GM23338 (cell line): ENCODE measurements around the gene MAPT. TPM values are rescaled to one million over a fixed set of nuclear protein-coding genes. Genes with fewer than 3 reads are reported as not detected.

Experiments used
- ATAC-seq: fragments of 200-7000 bp; cut with Tn5 transposase; 3 replicates; pipeline ENCODE4 v1.9.1; 2020
- DNase-seq: peaks from one replicate; pipeline ENCODE4 v3.0.0-alpha.2; 2015; ENCODE audit warnings: low spot score
- H2AFZ ChIP-seq: fragments of 200-600 bp; sonication (generic); 2 replicates; pipeline ENCODE4 v1.8.0; 2016; ENCODE audit warnings: antibody characterized with exemption, mild to moderate bottlenecking, moderate library complexity
- H3F3A ChIP-seq: fragments of 200-600 bp; sonication (generic); replicated peaks from 2 replicates; pipeline ENCODE4 v1.8.0; 2017; ENCODE audit warnings: antibody characterized with exemption, mixed run types, low read depth
- H3K27ac ChIP-seq: fragments of 200-600 bp; sonication (generic); 2 replicates; pipeline ENCODE4 v1.6.1; 2016; ENCODE audit warnings: low read depth
- H3K27me3 ChIP-seq: fragments of 200-600 bp; sonication (generic); 2 replicates; pipeline ENCODE4 v1.8.0; 2016; ENCODE audit warnings: mild to moderate bottlenecking, mixed run types, moderate library complexity; ENCODE audit not compliant: insufficient read depth
- H3K36me3 ChIP-seq: fragments of 200-600 bp; sonication (generic); 2 replicates; pipeline ENCODE4 v1.8.0; 2016; ENCODE audit warnings: mild to moderate bottlenecking; ENCODE audit not compliant: insufficient read depth
- H3K4me1 ChIP-seq: fragments of 200-600 bp; sonication (generic); 2 replicates; pipeline ENCODE4 v1.8.0; 2016; ENCODE audit warnings: mild to moderate bottlenecking, moderate library complexity; ENCODE audit not compliant: insufficient read depth
- H3K4me2 ChIP-seq: fragments of 200-600 bp; sonication (generic); 2 replicates; pipeline ENCODE4 v1.7.1; 2017; ENCODE audit warnings: mixed run types
- H3K4me3 ChIP-seq: fragments of 200-600 bp; sonication (generic); 2 replicates; pipeline ENCODE4 v1.6.1; 2016; ENCODE audit warnings: mixed run types
- H3K79me2 ChIP-seq: fragments of 200-600 bp; sonication (generic); replicated peaks from 2 replicates; pipeline ENCODE4 v1.8.0; 2017; ENCODE audit warnings: mild to moderate bottlenecking; ENCODE audit not compliant: insufficient read depth
- H3K9me2 ChIP-seq: fragments of 200-600 bp; sonication (generic); 2 replicates; pipeline ENCODE4 v1.8.0; 2017; ENCODE audit not compliant: insufficient read depth
- H4K20me1 ChIP-seq: fragments of 200-600 bp; sonication (generic); replicated peaks from 2 replicates; pipeline ENCODE4 v1.8.0; 2017; ENCODE audit warnings: mild to moderate bottlenecking; ENCODE audit not compliant: insufficient read depth
- H3K27ac Mint-ChIP-seq: 2 replicates; pipeline ENCODE4 v1.8.0; 2020; ENCODE audit warnings: inconsistent platforms, mild to moderate bottlenecking, moderate library complexity, mixed read lengths
- H3K27me3 Mint-ChIP-seq: 3 replicates; pipeline ENCODE4 v1.8.0; 2022; ENCODE audit warnings: low read depth, mild to moderate bottlenecking, moderate library complexity, mixed read lengths, inconsistent platforms; ENCODE audit not compliant: insufficient read depth, poor library complexity
- H3K36me3 Mint-ChIP-seq: 3 replicates; pipeline ENCODE4 v1.8.0; 2021; ENCODE audit warnings: low read depth, mild to moderate bottlenecking, inconsistent platforms, moderate library complexity, mixed read lengths
- H3K4me1 Mint-ChIP-seq: 3 replicates; pipeline ENCODE4 v1.8.0; 2020; ENCODE audit warnings: mild to moderate bottlenecking, inconsistent platforms, mixed read lengths
- H3K4me3 Mint-ChIP-seq: 3 replicates; pipeline ENCODE4 v1.8.0; 2021; ENCODE audit warnings: moderate library complexity, mild to moderate bottlenecking, inconsistent platforms, mixed read lengths
- H3K9me3 Mint-ChIP-seq: 3 replicates; pipeline ENCODE4 v1.8.0; 2020; ENCODE audit warnings: moderate library complexity, mild to moderate bottlenecking, inconsistent platforms, mixed read lengths
- CREB1 ChIP-seq: fragments of 250-450 bp; sonication (Bioruptor Pico); IDR thresholded peaks from 2 replicates; pipeline ENCODE4 v1.5.0; 2020; ENCODE audit warnings: low read depth, mild to moderate bottlenecking, moderate library complexity
- EZH2 ChIP-seq: fragments of 200-600 bp; sonication (generic); IDR thresholded peaks from one replicate; pipeline ENCODE4 v1.8.0; 2017; ENCODE audit warnings: antibody characterized with exemption, mild to moderate bottlenecking, low read depth; ENCODE audit not compliant: unreplicated experiment
- EZH2phosphoT487 ChIP-seq: fragments of 200-600 bp; sonication (generic); IDR thresholded peaks from one replicate; pipeline ENCODE4 v1.8.1; 2018; ENCODE audit warnings: antibody characterized with exemption; ENCODE audit not compliant: unreplicated experiment
- JUNB ChIP-seq: IDR thresholded peaks from one replicate; pipeline ENCODE4 v1.6.1; 2016; ENCODE audit warnings: antibody characterized with exemption; ENCODE audit not compliant: unreplicated experiment
- ZNF114 ChIP-seq: fragments of 250-450 bp; sonication (Bioruptor Pico); IDR thresholded peaks from 2 replicates; pipeline ENCODE4 v1.5.0; 2020; ENCODE audit warnings: mild to moderate bottlenecking, moderate library complexity
- ZNF331 ChIP-seq: fragments of 250-450 bp; sonication (Bioruptor Pico); IDR thresholded peaks from 2 replicates; pipeline ENCODE4 v1.5.0; 2020; ENCODE audit warnings: low read depth, mild to moderate bottlenecking, moderate library complexity
- polyA plus RNA-seq: library from polyadenylated mRNA; unstranded; fragments of >200 nt; fragmentation: Nextera tagmentation; extraction: Ambion mirVana; gene quantifications from 2 replicates; pipeline ENCODE4 v1.2.1, GENCODE V29; 2016
- total RNA-seq: library from RNA; depleted of rRNA; stranded (reverse); fragments of >200 nt; shearing (Covaris generic); gene quantifications from 2 replicates; pipeline ENCODE4 v1.2.3, GENCODE V29; 2014
- TF ChIP-seq, protein P1 (sequence below): IDR thresholded peaks from one replicate; pipeline ENCODE4 v1.6.1; 2018; ENCODE audit warnings: antibody characterized with exemption; ENCODE audit not compliant: unreplicated experiment
- TF ChIP-seq, protein P2 (sequence below): IDR thresholded peaks from 2 replicates; pipeline ENCODE4 v1.6.1; 2016; ENCODE audit warnings: antibody characterized with exemption
- TF ChIP-seq, protein P3 (sequence below), 2 experiments: fragments of 200-600 bp in 1 of 2; sonication (generic) in 1 of 2; conservative IDR thresholded peaks; 2 replicates each; pipeline versions ENCODE4 v1.5.1 to v1.6.1; 2016 to 2017; ENCODE audit warnings: antibody characterized with exemption in 2 of 2, low read depth in 2 of 2, mild to moderate bottlenecking in 2 of 2, moderate library complexity in 1 of 2
- TF ChIP-seq, protein P4 (sequence below): fragments of 250-450 bp; sonication (Bioruptor Pico); IDR thresholded peaks from 2 replicates; pipeline ENCODE4 v1.5.0; 2020; ENCODE audit warnings: mild to moderate bottlenecking, moderate library complexity

Gene MAPT
- total and polyA plus RNA-seq, 2 experiments from 2014 or later, result 1.1 to 2.1 TPM

DNA sequence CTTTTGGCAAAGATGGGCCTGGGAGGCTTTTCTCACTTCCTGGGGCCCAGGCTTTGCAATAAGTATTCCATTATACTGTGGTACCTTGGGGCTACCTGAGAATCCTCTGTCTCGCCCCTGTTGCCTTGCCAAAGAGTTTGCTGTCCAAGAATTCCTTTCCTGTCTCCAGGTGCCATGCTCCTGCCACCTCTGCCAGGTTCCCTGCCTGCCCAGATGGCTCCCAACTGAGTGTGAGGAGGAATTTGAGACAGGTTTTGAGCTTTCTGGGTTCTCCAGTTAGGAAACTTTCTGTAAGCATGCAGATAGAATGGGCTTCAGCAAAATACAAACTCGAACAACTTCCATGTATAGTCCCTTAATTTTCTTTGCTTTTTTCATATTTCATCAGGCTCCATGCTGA lies 5.8 kb downstream of the MAPT start:
- DNase-seq (no peak), ATAC-seq (no peak)
- Mint-ChIP-seq H3K36me3 (no peaks in the 10 kb centered on the region), H3K27ac (no peak overlapping the region), H3K9me3 (no peaks in the 10 kb centered on the region), H3K4me1 (peaks cover 14% of the 10 kb centered on the region), H3K4me3 (no peak overlapping the region), H3K27me3 (peaks cover 55% of the 10 kb centered on the region)
- TF ChIP-seq EZH2phosphoT487 (no peak), JUNB (no peak), ZNF331 (CRISPR knock-in tag) (no peak), EZH2 (no peak), CREB1 (CRISPR knock-in tag) (no peak), ZNF114 (no peak)
- TF ChIP-seq, protein P1, sequence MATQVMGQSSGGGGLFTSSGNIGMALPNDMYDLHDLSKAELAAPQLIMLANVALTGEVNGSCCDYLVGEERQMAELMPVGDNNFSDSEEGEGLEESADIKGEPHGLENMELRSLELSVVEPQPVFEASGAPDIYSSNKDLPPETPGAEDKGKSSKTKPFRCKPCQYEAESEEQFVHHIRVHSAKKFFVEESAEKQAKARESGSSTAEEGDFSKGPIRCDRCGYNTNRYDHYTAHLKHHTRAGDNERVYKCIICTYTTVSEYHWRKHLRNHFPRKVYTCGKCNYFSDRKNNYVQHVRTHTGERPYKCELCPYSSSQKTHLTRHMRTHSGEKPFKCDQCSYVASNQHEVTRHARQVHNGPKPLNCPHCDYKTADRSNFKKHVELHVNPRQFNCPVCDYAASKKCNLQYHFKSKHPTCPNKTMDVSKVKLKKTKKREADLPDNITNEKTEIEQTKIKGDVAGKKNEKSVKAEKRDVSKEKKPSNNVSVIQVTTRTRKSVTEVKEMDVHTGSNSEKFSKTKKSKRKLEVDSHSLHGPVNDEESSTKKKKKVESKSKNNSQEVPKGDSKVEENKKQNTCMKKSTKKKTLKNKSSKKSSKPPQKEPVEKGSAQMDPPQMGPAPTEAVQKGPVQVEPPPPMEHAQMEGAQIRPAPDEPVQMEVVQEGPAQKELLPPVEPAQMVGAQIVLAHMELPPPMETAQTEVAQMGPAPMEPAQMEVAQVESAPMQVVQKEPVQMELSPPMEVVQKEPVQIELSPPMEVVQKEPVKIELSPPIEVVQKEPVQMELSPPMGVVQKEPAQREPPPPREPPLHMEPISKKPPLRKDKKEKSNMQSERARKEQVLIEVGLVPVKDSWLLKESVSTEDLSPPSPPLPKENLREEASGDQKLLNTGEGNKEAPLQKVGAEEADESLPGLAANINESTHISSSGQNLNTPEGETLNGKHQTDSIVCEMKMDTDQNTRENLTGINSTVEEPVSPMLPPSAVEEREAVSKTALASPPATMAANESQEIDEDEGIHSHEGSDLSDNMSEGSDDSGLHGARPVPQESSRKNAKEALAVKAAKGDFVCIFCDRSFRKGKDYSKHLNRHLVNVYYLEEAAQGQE, result no peak
- TF ChIP-seq, protein P2, sequence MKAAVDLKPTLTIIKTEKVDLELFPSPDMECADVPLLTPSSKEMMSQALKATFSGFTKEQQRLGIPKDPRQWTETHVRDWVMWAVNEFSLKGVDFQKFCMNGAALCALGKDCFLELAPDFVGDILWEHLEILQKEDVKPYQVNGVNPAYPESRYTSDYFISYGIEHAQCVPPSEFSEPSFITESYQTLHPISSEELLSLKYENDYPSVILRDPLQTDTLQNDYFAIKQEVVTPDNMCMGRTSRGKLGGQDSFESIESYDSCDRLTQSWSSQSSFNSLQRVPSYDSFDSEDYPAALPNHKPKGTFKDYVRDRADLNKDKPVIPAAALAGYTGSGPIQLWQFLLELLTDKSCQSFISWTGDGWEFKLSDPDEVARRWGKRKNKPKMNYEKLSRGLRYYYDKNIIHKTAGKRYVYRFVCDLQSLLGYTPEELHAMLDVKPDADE, result no peak
- TF ChIP-seq, protein P3, sequence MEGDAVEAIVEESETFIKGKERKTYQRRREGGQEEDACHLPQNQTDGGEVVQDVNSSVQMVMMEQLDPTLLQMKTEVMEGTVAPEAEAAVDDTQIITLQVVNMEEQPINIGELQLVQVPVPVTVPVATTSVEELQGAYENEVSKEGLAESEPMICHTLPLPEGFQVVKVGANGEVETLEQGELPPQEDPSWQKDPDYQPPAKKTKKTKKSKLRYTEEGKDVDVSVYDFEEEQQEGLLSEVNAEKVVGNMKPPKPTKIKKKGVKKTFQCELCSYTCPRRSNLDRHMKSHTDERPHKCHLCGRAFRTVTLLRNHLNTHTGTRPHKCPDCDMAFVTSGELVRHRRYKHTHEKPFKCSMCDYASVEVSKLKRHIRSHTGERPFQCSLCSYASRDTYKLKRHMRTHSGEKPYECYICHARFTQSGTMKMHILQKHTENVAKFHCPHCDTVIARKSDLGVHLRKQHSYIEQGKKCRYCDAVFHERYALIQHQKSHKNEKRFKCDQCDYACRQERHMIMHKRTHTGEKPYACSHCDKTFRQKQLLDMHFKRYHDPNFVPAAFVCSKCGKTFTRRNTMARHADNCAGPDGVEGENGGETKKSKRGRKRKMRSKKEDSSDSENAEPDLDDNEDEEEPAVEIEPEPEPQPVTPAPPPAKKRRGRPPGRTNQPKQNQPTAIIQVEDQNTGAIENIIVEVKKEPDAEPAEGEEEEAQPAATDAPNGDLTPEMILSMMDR (conservative IDR thresholded peaks at IDR 0.05; ENCODE audit: low read depth in 2 of 2), result no peak
- TF ChIP-seq, protein P4, sequence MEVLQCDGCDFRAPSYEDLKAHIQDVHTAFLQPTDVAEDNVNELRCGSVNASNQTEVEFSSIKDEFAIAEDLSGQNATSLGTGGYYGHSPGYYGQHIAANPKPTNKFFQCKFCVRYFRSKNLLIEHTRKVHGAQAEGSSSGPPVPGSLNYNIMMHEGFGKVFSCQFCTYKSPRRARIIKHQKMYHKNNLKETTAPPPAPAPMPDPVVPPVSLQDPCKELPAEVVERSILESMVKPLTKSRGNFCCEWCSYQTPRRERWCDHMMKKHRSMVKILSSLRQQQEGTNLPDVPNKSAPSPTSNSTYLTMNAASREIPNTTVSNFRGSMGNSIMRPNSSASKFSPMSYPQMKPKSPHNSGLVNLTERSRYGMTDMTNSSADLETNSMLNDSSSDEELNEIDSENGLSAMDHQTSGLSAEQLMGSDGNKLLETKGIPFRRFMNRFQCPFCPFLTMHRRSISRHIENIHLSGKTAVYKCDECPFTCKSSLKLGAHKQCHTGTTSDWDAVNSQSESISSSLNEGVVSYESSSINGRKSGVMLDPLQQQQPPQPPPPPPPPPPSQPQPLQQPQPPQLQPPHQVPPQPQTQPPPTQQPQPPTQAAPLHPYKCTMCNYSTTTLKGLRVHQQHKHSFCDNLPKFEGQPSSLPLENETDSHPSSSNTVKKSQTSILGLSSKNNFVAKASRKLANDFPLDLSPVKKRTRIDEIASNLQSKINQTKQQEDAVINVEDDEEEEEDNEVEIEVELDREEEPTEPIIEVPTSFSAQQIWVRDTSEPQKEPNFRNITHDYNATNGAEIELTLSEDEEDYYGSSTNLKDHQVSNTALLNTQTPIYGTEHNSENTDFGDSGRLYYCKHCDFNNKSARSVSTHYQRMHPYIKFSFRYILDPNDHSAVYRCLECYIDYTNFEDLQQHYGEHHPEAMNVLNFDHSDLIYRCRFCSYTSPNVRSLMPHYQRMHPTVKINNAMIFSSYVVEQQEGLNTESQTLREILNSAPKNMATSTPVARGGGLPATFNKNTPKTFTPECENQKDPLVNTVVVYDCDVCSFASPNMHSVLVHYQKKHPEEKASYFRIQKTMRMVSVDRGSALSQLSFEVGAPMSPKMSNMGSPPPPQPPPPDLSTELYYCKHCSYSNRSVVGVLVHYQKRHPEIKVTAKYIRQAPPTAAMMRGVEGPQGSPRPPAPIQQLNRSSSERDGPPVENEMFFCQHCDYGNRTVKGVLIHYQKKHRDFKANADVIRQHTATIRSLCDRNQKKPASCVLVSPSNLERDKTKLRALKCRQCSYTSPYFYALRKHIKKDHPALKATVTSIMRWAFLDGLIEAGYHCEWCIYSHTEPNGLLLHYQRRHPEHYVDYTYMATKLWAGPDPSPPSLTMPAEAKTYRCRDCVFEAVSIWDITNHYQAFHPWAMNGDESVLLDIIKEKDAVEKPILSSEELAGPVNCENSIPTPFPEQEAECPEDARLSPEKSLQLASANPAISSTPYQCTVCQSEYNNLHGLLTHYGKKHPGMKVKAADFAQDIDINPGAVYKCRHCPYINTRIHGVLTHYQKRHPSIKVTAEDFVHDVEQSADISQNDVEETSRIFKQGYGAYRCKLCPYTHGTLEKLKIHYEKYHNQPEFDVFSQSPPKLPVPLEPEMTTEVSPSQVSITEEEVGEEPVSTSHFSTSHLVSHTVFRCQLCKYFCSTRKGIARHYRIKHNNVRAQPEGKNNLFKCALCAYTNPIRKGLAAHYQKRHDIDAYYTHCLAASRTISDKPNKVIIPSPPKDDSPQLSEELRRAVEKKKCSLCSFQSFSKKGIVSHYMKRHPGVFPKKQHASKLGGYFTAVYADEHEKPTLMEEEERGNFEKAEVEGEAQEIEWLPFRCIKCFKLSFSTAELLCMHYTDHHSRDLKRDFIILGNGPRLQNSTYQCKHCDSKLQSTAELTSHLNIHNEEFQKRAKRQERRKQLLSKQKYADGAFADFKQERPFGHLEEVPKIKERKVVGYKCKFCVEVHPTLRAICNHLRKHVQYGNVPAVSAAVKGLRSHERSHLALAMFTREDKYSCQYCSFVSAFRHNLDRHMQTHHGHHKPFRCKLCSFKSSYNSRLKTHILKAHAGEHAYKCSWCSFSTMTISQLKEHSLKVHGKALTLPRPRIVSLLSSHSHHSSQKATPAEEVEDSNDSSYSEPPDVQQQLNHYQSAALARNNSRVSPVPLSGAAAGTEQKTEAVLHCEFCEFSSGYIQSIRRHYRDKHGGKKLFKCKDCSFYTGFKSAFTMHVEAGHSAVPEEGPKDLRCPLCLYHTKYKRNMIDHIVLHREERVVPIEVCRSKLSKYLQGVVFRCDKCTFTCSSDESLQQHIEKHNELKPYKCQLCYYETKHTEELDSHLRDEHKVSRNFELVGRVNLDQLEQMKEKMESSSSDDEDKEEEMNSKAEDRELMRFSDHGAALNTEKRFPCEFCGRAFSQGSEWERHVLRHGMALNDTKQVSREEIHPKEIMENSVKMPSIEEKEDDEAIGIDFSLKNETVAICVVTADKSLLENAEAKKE, result no peak
- Histone ChIP-seq H2AFZ (no peak overlapping the region), H3K4me3 (no peak overlapping the region), H3K79me2 (no peaks in the 10 kb centered on the region), H3K27me3 (peaks cover 62% of the 10 kb centered on the region), H3K27ac (no peak overlapping the region), H3K4me2 (no peak overlapping the region), H3F3A (no peaks in the 10 kb centered on the region), H3K9me2 (no peaks in the 10 kb centered on the region), H3K36me3 (no peaks in the 10 kb centered on the region), H3K4me1 (peaks cover 13% of the 10 kb centered on the region), H4K20me1 (no peaks in the 10 kb centered on the region)
